B cell (primary cell): ENCODE results near the gene SSBP3. TPM values are rescaled to one million over a fixed set of nuclear protein-coding genes. Genes with fewer than 3 reads are reported as not detected.

Experiments
- ATAC-seq: fragments of 200-7000 bp; cut with Tn5 transposase; one replicate; pipeline ENCODE4 v1.10.0; 2021; ENCODE audit warnings: low read depth, mild to moderate bottlenecking, moderate number of reproducible peaks, moderate library complexity
- CTCF ChIA-PET: fragments of 350-600 bp; sonication (Branson Sonifier 250); formaldehyde crosslinking; loops from one replicate; lab custom pipeline; 2021; ENCODE audit warnings: antibody characterized with exemption, inconsistent platforms; lab: Charles Lee
- POLR2A ChIA-PET: fragments of 350-600 bp; sonication (Branson Sonifier 250); formaldehyde crosslinking; loops from one replicate; lab custom pipeline; 2021; ENCODE audit warnings: antibody characterized with exemption; lab: Charles Lee
- DNase-seq: peaks from one replicate; pipeline ENCODE4 v3.0.0; 2013
- H2AFZ ChIP-seq: 2 replicates; pipeline ENCODE4 v1.6.1; 2012; ENCODE audit warnings: mild to moderate bottlenecking, low read depth, low read length; ENCODE audit not compliant: insufficient read depth, poor library complexity, severe bottlenecking
- H3K27ac ChIP-seq, 2 donors: 1 replicate in 1 of 2; 2 replicates in 1 of 2; pipeline ENCODE4 v1.5.1; 2012 to 2013; ENCODE audit warnings: low read length in 2 of 2, mild to moderate bottlenecking in 2 of 2, moderate library complexity in 1 of 2
- H3K27me3 ChIP-seq, 4 experiments: fragments of 200-600 bp in 1 of 4; sonication (generic) in 1 of 4; replicated peaks in 1 of 4; 1 replicate in 2 of 4; 2 replicates in 2 of 4; pipeline versions ENCODE4 v1.6.1 to v1.7.0; 2013 to 2016; ENCODE audit warnings: low read length in 3 of 4, mild to moderate bottlenecking in 2 of 4, mixed read lengths in 1 of 4, moderate library complexity in 1 of 4; ENCODE audit not compliant: insufficient read depth in 4 of 4, control insufficient read depth in 3 of 4; ENCODE audit errors: control extremely low read depth in 1 of 4
- H3K36me3 ChIP-seq, 2 experiments: replicated peaks in 1 of 2; 1 replicate in 1 of 2; 2 replicates in 1 of 2; pipeline versions ENCODE4 v1.6.1 to v1.7.1; 2013; ENCODE audit warnings: low read length in 1 of 2; ENCODE audit not compliant: insufficient read depth in 2 of 2, control insufficient read depth in 1 of 2; ENCODE audit errors: control extremely low read depth in 1 of 2, extremely low read depth in 1 of 2
- H3K4me1 ChIP-seq, 2 donors: fragments of 200-600 bp in 1 of 2; sonication (generic) in 1 of 2; 1 replicate in 1 of 2; 2 replicates in 1 of 2; pipeline versions ENCODE4 v1.5.1 to v1.6.1; 2013 to 2017; ENCODE audit warnings: low read length in 2 of 2; ENCODE audit not compliant: control insufficient read depth in 2 of 2, insufficient read depth in 2 of 2
- H3K4me2 ChIP-seq: replicated peaks from 2 replicates; pipeline ENCODE3; 2012; ENCODE audit warnings: mild to moderate bottlenecking, low read depth, low read length; ENCODE audit not compliant: poor library complexity, severe bottlenecking
- H3K4me3 ChIP-seq, 5 experiments: fragments of 200-600 bp in 1 of 5; sonication (generic) in 1 of 5; 1 replicate in 3 of 5; 2 replicates in 2 of 5; pipeline versions ENCODE4 v1.5.1 to v1.7.0; 2011 to 2016; ENCODE audit warnings: low read length in 4 of 5, mild to moderate bottlenecking in 4 of 5, low read depth in 2 of 5, control low read depth in 1 of 5, moderate library complexity in 1 of 5; ENCODE audit not compliant: insufficient read depth in 1 of 5; ENCODE audit errors: control extremely low read depth in 1 of 5, extremely low read depth in 1 of 5
- H3K79me2 ChIP-seq: fragments of 200-600 bp; sonication (generic); one replicate; pipeline ENCODE4 v1.6.0; 2016; ENCODE audit warnings: low read length; ENCODE audit not compliant: control insufficient read depth, insufficient read depth
- H3K9ac ChIP-seq: fragments of 200-600 bp; sonication (generic); 2 replicates; pipeline ENCODE4 v1.6.1; 2017; ENCODE audit warnings: mild to moderate bottlenecking, low read length, moderate library complexity
- H3K9me3 ChIP-seq, 3 donors: one replicate each; pipeline versions ENCODE4 v1.6.1 to v1.7.1; 2013; ENCODE audit warnings: low read length in 2 of 3; ENCODE audit not compliant: control insufficient read depth in 2 of 3, insufficient read depth in 1 of 3; ENCODE audit errors: control extremely low read depth in 1 of 3
- H4K20me1 ChIP-seq: 2 replicates; pipeline ENCODE4 v1.6.0; 2012; ENCODE audit warnings: mild to moderate bottlenecking, low read length; ENCODE audit not compliant: insufficient read depth, control insufficient read depth, poor library complexity, severe bottlenecking
- H3K27ac Mint-ChIP-seq: one replicate; pipeline ENCODE4 v1.8.0; 2021; ENCODE audit warnings: mixed read lengths
- H3K27me3 Mint-ChIP-seq: one replicate; pipeline ENCODE4 v1.8.0; 2021; ENCODE audit warnings: mixed read lengths
- H3K4me1 Mint-ChIP-seq: one replicate; pipeline ENCODE4 v1.8.0; 2021; ENCODE audit warnings: mixed read lengths
- H3K4me3 Mint-ChIP-seq: one replicate; pipeline ENCODE4 v1.8.0; 2021; ENCODE audit warnings: mixed read lengths
- H3K9me3 Mint-ChIP-seq: one replicate; pipeline ENCODE4 v1.8.0; 2022; ENCODE audit warnings: mixed read lengths; ENCODE audit not compliant: insufficient read depth
- CTCF ChIP-seq: fragments of 200-600 bp; IDR thresholded peaks from one replicate; pipeline ENCODE4 v1.8.0; 2022; ENCODE audit warnings: antibody characterized with exemption, mild to moderate bottlenecking
- EZH2 ChIP-seq: IDR thresholded peaks from 2 replicates; pipeline ENCODE4 v1.6.1; 2012; ENCODE audit warnings: borderline replicate concordance, low read depth, mild to moderate bottlenecking, moderate library complexity, low read length; ENCODE audit not compliant: insufficient read depth, poor library complexity, severe bottlenecking
- WGBS: methylation state at CpG from one replicate; pipeline ENCODE4 v1.1.5; 2013; ENCODE audit warnings: missing lambda C conversion rate; ENCODE audit not compliant: insufficient coverage; 5-methylcytosine and 5-hydroxymethylcytosine counted together
- intact Hi-C: fragments of 100-400 bp; cut with micrococcal nuclease; formaldehyde crosslinking; loops from one replicate; pipeline ENCODE4 v1.10.0; 2022
- polyA plus RNA-seq: library from polyadenylated mRNA; depleted of rRNA; stranded (reverse); fragments of >200 nt; gene quantifications from 2 replicates; pipeline ENCODE4 v1.2.3, GENCODE V29; 2012
- total RNA-seq, 2 donors: library from RNA; stranded (reverse); fragments of 120-200 nt in 1 of 2; gene quantifications; 1 replicate in 1 of 2; 2 replicates in 1 of 2; pipeline versions ENCODE4 v1.2.3 to v1.2.4, GENCODE V29; 2013 to 2022

SSBP3 gene
- total and polyA plus RNA-seq, 2 donors (not counting 1 experiment from before 2014, with no cell fraction given) = 16.9 to 30.7 TPM

- no peak overlapping the region for H3K4me3 ChIP-seq
- H3K9ac ChIP-seq = no peak overlapping the region
- no peaks in the 10 kb centered on the region for H4K20me1 ChIP-seq
- H3K27ac ChIP-seq = no peak overlapping the region
- no peaks in the 10 kb centered on the region for H3K36me3 ChIP-seq
- ATAC-seq = no peak
- Mint-ChIP-seq H3K9me3 (no peaks in the 10 kb centered on the region), H3K4me3 (no peak overlapping the region), H3K4me1 (peaks cover 2% of the 10 kb centered on the region), H3K27me3 (no peaks in the 10 kb centered on the region), H3K27ac (no peak overlapping the region)
- no peak overlapping the region for H2AFZ ChIP-seq
- CTCF ChIA-PET = interaction anchor here (1.7 kb wide), 1 partner anchor 97 kb away, joined by 3 read pairs; the partner anchor contains the start of gene SSBP3
- H3K9me3 ChIP-seq = no peaks in the 10 kb centered on the region
- DNase-seq = no peak
- H3K27me3 ChIP-seq = no peaks in the 10 kb centered on the region
- 91% methylated on average over 17 of the region's 19 CpGs for WGBS
- intact Hi-C loops = loop anchor here (5.0 to 10.0 kb wide), 2 partner anchors 65 to 178 kb away; no protein-coding TSS in a partner anchor
- no peak for TF ChIP-seq EZH2
- TF ChIP-seq CTCF = no peak
- H3K79me2 ChIP-seq = peaks cover 20% of the 10 kb centered on the region
- POLR2A ChIA-PET = no interaction called here
- no peaks in the 10 kb centered on the region for H3K4me1 ChIP-seq
- H3K4me2 ChIP-seq = no peak overlapping the region
These were observed 96.4 kb downstream of the SSBP3 start for GRCh38 chr1:54309631-54310366.

- Mint-ChIP-seq H3K9me3 (no peaks in the 10 kb centered on the region), H3K27ac (no peak overlapping the region), H3K4me3 (no peak overlapping the region), H3K27me3 (no peaks in the 10 kb centered on the region), H3K4me1 (peaks cover 2% of the 10 kb centered on the region)
- CTCF ChIA-PET = interaction anchor here (0.6 kb wide), 1 partner anchor 17 kb away, joined by 3 read pairs; no protein-coding TSS in a partner anchor
- no peak overlapping the region for H3K9ac ChIP-seq
- POLR2A ChIA-PET = no interaction called here
- H3K4me3 ChIP-seq = no peak overlapping the region
- peaks cover 28% of the 10 kb centered on the region for H3K79me2 ChIP-seq
- H3K4me2 ChIP-seq = no peak overlapping the region
- no peaks in the 10 kb centered on the region for H3K4me1 ChIP-seq
- no peaks in the 10 kb centered on the region for H3K27me3 ChIP-seq
- no peak overlapping the region for H3K27ac ChIP-seq
- intact Hi-C loops = no loop called here
- no peak for ATAC-seq
- no peak for DNase-seq
- TF ChIP-seq CTCF (no peak), EZH2 (no peak)
- no peaks in the 10 kb centered on the region for H4K20me1 ChIP-seq
- H2AFZ ChIP-seq = no peak overlapping the region
- H3K36me3 ChIP-seq = no peaks in the 10 kb centered on the region
- WGBS = 100% methylated on average over 2 of the region's 3 CpGs
- H3K9me3 ChIP-seq = no peaks in the 10 kb centered on the region
These were observed 98.9 kb downstream of the SSBP3 start for GRCh38 chr1:54307305-54307704.
